ENCODE measurements around the gene ZNF763.
"Not testable (repeated sequence)": the region's sequence is repeated elsewhere in the genome, so short reads cannot be mapped to it uniquely, and the experiment has no call there.

ZNF763 gene

DNA sequence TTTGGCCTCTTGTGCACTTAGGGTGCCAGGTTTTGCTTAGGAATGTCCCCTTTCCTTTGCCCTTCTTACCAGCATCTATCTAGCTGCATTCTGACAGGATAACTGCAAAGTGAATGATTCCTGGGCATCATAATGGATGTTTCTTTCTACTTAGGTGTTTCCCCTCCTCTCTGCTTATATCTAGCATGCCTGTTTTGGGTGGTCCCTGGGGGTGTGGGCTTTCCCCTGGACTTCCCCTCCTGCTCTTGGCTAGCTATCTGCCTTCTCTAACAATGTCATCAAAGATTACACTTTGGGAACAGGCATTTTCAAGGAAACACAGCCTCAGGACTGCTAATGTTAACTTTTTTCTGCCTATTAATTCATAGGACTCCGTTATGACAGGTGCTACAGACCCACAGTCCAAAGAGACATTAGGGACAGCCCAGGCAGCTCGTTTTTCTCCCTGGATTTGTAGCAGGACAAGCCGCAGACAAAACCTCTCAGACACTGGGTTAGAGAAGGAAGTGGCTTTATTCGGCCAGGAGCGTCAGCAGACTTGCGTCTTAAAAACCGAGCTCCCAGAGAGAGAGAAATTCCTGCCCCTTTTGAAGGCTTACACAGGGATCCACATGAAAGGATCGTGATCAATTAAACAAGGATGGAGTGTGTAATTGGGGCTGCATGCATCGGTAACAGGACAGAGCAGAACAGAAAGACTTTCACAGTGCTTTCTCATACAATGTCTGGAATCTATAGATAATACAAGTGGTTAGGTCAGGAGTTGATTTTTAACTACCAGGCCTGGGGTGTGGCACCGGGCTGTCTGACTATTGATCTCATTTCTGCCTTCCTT is 22.6 kb upstream of the ZNF763 start:
- TF ChIP-seq ZFX (IDR thresholded peaks at IDR 0.05; ENCODE audit: borderline replicate concordance) (no peak), CTCF (IDR thresholded peaks at IDR 0.05) (no peak)
- no peak overlapping the region for H3K27ac ChIP-seq

- TF ChIP-seq ZFX (IDR thresholded peaks at IDR 0.05; ENCODE audit: borderline replicate concordance) (no peak), CTCF (IDR thresholded peaks at IDR 0.05) (no peak)
- no peak overlapping the region for H3K27ac ChIP-seq
Observed at GRCh38 chr19:11942843-11943108, 22.1 kb upstream of the ZNF763 start.

- no peak overlapping the region for H3K27ac ChIP-seq
- TF ChIP-seq CTCF (IDR thresholded peaks at IDR 0.05) (no peak), ZFX (IDR thresholded peaks at IDR 0.05; ENCODE audit: borderline replicate concordance) (no peak)
Observed at GRCh38 chr19:11944656-11945055, 20.2 kb upstream of the ZNF763 start.

DNA sequence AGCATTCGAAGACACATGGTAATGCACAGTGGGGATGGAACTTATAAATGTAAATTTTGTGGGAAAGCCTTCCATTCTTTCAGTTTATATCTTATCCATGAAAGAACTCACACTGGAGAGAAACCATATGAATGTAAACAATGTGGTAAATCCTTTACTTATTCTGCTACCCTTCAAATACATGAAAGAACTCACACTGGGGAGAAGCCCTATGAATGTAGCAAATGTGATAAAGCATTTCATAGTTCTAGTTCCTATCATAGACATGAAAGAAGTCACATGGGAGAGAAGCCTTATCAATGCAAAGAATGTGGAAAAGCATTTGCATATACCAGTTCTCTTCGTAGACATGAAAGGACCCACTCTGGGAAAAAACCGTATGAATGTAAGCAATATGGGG is 16.2 kb upstream of the ZNF763 start:
- no peak overlapping the region for H3K27ac ChIP-seq
- TF ChIP-seq CTCF (IDR thresholded peaks at IDR 0.05), result no peak
- no peak for TF ChIP-seq ZFX (IDR thresholded peaks at IDR 0.05; ENCODE audit: borderline replicate concordance)

GRCh38 chr19:11949201-11949600 is 15.6 kb upstream of the ZNF763 start:
- TF ChIP-seq CTCF (IDR thresholded peaks at IDR 0.05) (no peak), ZFX (IDR thresholded peaks at IDR 0.05; ENCODE audit: borderline replicate concordance) (no peak)
- H3K27ac ChIP-seq, result no peak overlapping the region

GRCh38 chr19:11949614-11950080 is 15.2 kb upstream of the ZNF763 start:
- not testable (repeated sequence) for H3K27ac ChIP-seq

DNA sequence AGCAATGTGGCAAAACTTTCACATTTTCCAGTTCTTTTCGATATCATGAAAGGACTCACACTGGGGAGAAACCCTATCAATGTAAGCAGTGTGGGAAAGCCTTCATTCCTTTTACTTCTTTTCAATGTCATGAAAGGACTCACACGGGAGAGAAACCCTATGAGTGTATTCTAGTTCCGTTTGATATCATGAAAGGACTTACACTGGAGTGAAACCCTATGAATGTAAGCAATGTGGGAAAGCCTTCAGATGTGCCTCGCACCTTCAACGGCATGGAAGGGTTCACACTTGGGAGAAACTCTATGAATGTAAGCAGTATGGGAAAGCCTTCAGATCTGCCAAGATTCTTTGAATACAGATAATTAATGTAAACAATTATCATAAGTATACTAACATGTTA is 14.5 kb upstream of the ZNF763 start:
- TF ChIP-seq ZFX (IDR thresholded peaks at IDR 0.05; ENCODE audit: borderline replicate concordance) (no peak), CTCF (IDR thresholded peaks at IDR 0.05) (no peak)
- H3K27ac ChIP-seq, result no peak overlapping the region
